GM18870 (cell line): ENCODE measurements around the gene GSTO1.
"Not testable (repeated sequence)": the region's sequence is repeated elsewhere in the genome, so short reads cannot be mapped to it uniquely, and the experiment has no call there.

Source experiments
- ATAC-seq: cut with Tn5 transposase; IDR thresholded peaks from one replicate; pipeline ENCODE4 v1.9.1; 2021; ENCODE audit warnings: moderate library complexity; ENCODE audit not compliant: unreplicated experiment

Gene GSTO1

DNA sequence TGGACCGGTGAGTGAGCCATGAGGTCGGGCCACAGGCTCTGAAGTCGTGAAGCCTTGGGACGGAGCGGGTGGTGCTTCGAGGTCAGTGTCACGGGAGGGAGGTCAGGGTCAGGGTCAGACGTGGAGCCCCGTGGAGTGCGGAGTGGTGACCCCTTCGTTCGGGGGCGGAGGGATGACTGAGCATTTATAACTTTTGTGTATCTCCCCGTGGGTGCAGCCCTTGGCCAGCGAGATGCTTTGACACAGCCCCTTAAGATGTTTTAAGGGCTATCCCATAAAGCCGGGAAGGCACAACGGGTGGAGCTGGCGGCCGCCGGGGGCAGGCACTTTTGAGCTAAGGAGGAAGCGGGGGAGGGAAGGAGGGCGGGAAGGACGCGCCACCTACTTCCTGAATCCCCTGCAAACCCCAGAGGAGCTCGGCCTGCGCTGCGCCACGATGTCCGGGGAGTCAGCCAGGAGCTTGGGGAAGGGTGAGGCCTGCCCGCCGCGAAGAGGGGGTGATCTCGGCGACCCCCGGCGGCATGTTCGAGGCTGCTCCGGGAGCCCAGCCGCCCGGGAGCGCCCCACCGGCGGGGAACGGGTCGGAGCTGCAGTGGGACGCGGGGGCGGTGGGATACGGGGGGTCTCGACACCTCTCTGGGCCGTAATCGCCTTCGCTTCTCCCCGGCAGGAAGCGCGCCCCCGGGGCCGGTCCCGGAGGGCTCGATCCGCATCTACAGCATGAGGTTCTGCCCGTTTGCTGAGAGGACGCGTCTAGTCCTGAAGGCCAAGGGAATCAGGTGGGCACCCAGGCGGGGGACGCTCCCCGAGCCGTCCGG, at the start of gene GSTO1:
Gene GSTO1, plus strand, starts transcription at position 400 of the 818 bp plus-strand sequence. Its CDS starts 37 bp downstream, at position 437.
- peak; percentile 72 for ATAC-seq

DNA sequence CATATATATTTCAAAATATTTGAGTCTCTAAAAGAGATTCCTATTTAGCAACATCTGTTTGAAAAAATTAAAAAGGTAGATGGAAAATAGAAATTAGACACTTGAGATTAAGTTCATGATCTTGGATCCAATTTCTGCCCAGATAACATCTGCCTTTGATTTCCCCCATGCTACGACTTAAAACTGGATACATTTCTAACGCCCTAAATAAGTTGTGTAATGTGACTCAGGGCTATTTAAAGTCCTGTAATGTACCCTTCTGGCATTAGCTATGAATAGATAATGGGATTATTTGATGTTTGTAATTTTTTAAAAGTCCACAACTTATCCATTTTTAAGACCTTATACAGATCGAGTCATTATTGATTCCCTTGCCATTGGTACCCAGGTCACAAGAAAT, 46.0 kb upstream of the GSTO1 start:
- no peak for ATAC-seq

- ATAC-seq = no peak
Measured at GRCh38 chr10:104209575-104210198, 45.0 kb upstream of the GSTO1 start.

- ATAC-seq = no peak
Measured at GRCh38 chr10:104216631-104217030, 38.1 kb upstream of the GSTO1 start.

- no peak for ATAC-seq
Measured at GRCh38 chr10:104218751-104219150, 35.9 kb upstream of the GSTO1 start.

DNA sequence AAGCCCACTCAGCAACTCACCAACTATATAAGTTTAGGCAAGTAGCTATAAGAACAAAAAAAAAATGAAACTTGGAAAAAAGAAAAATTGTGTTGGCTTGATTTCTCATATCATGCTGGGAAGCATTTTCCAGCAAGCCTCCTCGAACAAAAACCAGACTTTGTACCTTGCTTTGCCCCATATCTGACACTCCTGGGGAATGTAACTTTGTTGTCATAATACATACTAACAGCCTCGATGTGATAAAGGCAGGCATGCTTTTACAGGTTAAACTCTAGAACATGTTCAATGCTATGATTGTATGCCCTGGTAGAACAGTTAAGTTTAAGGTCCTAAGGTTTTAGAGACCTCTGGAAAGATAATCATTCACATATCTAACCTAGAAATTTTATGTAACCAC, 34.2 kb upstream of the GSTO1 start:
- ATAC-seq = no peak

- ATAC-seq = no peak
Measured at GRCh38 chr10:104223304-104223703, 31.4 kb upstream of the GSTO1 start.

- ATAC-seq = no peak
Measured at GRCh38 chr10:104230490-104230889, 24.2 kb upstream of the GSTO1 start.

DNA sequence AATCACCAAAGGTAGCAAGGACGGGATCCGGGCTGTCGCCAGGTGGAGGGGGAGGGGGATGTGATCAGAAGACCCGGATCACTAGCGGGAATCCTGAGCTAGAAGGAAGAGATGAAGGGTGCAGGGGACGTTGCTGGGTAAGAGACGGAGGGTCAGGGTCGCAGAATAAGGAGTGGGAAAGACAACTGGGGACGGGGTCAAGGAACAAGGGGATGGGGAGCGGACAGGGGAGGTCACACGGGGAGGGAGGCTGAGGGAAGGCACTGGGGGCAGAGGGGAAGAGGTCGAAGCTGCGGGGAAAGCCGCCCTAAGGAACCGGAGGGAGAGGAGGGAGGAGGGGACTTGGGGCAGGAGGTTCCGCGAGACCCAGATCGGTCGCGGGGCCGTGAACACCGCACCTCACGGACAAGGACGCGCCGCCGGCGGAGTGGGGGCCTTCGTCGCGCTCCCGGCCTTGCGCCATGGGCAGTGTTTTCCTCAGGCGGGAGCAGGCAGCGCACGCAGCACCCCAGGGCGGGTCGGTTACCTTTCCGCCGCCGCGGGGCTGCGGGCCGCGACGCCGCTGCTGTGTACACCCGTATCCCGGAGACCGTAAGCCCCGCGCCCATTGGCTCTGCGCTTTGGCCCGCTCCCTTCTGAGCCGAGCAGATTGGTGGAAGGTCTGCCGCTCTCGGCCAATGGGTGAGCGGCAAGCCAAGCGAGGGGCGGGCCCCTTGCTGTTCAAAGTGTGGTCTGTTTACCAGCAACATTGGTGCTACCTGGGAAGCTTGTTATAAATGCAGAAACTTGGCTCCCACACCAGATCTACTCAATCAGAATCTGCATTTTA, 22.7 kb upstream of the GSTO1 start, which contains the start of gene CFAP43:
Gene CFAP43, minus strand, starts transcription at position 581 of the 829 bp plus-strand sequence. Its CDS starts 118 bp downstream, at position 463.
- peak; percentile 100 for ATAC-seq

GRCh38 chr10:104232613-104233102, 22.0 kb upstream of the GSTO1 start:
- ATAC-seq = no peak

- ATAC-seq = no peak
Measured at GRCh38 chr10:104233817-104234216, 20.9 kb upstream of the GSTO1 start.

DNA sequence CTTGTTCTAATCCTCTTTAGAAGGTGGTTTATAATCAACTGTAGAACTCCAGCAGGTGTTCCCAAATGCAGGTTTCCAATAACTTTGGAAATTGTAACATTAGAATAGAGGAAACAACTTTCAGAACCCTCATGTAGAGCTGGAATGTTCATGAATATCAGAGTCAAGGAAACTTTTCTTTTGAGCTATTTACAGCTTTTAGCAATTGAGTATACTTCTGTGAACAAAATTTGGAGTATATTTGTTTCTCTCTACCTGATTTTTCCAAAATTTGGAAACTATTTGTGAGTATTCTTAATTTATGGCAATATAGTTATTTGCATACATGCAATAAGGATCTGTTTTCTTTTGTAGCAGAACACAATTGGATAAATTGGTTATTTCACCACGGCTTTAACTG, 19.8 kb upstream of the GSTO1 start:
- no peak for ATAC-seq

- ATAC-seq = no peak
Measured at GRCh38 chr10:104235801-104236200, 18.9 kb upstream of the GSTO1 start.

GRCh38 chr10:104240078-104240477, 14.6 kb upstream of the GSTO1 start:
- no peak for ATAC-seq

DNA sequence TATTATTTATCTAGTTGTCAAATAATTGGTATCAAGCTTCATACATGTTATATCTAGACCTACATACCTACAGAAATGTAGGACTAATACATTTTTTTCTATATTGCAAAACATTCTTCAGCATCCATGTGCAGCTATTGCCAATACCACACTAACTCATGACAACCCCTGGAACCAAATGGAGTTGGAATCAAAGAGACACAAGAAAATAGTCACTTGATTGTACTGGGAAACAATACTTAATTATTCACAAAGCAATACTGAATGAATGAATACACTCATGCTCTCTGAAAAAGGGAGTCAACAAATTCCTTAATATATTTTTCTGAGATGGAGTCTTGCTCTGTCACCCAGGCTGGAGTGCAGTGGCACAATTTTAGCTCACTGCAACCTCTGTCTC, 12.1 kb upstream of the GSTO1 start:
- ATAC-seq = no peak

GRCh38 chr10:104243009-104243408, 11.7 kb upstream of the GSTO1 start:
- not testable (repeated sequence) for ATAC-seq

GRCh38 chr10:104243512-104243911, 11.2 kb upstream of the GSTO1 start:
- ATAC-seq = no peak

- no peak for ATAC-seq
Measured at GRCh38 chr10:104245066-104245632, 9.5 kb upstream of the GSTO1 start.

DNA sequence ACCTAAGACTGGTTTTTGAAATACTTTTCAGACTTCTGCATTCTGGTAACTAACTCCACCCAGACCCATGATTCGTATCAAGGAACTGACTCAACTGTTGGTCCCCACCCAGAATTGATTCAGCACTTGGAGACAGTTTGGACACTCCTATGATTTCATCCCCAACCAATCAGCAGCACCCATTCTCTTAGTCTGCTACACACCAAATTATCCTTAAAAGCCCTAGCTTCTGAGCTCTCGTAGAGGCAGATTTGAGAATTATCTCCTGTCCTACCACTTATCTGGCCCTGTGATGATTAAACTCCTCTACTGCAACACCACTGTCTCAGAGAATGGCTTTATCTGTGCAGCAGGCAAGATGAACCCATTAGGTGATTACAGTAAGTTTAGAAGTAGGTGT, 7.7 kb upstream of the GSTO1 start:
- ATAC-seq = no peak

GRCh38 chr10:104247513-104248146, 7.1 kb upstream of the GSTO1 start:
- no peak for ATAC-seq
